Measurements from ENCODE around the gene LY6G5B. TPM values are rescaled to one million over a fixed set of nuclear protein-coding genes. Genes with fewer than 3 reads are reported as not detected.

The LY6G5B gene
- total RNA-seq, 1 donor from 2014 or later, result 22.0 TPM

DNA sequence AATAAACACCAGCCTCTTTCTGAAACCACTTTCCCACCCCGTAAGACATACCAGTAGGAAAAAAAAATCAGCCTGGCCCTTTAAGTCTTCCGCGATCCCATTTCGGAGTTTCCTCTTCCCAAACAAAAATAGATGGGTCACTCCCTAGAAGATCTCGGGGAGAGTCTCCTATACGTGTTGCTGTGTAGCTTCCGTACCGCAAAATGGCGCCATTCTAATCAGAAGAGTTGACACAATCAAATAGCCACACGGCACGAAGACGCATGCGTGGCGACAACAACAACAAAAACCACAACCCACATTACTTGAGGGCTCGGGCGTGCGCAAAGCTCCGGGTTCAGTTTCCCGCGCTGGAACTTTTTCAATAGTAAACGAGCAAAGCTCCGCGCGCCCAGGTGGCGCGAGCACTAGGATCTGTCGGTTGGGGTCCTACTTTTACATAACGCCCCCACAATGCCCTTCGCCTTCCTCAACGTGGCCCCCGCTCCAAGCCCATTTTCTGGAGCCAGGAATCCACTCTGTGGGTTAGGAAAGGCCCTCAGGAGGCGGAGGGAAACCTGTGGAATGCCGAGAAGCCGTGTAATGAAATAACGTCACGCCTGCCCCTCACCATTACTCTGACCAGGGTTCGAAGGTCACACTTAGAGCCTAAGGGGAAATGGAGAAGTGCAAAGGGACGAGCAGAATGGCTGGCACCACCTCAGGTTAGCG lies 4.8 kb upstream of the LY6G5B start, which contains the start of gene GPANK1:
TSS of gene GPANK1 (minus strand) at position 208 of the 711 bp plus-strand sequence. CDS start 519 bp downstream, outside the sequence.
- H3K36me3 Mint-ChIP-seq, result peaks cover 18% of the 10 kb centered on the region
- no peak for DNase-seq (ENCODE audit: extremely low spot score, unreplicated experiment)
- TF ChIP-seq, protein P1, sequence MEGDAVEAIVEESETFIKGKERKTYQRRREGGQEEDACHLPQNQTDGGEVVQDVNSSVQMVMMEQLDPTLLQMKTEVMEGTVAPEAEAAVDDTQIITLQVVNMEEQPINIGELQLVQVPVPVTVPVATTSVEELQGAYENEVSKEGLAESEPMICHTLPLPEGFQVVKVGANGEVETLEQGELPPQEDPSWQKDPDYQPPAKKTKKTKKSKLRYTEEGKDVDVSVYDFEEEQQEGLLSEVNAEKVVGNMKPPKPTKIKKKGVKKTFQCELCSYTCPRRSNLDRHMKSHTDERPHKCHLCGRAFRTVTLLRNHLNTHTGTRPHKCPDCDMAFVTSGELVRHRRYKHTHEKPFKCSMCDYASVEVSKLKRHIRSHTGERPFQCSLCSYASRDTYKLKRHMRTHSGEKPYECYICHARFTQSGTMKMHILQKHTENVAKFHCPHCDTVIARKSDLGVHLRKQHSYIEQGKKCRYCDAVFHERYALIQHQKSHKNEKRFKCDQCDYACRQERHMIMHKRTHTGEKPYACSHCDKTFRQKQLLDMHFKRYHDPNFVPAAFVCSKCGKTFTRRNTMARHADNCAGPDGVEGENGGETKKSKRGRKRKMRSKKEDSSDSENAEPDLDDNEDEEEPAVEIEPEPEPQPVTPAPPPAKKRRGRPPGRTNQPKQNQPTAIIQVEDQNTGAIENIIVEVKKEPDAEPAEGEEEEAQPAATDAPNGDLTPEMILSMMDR (conservative IDR thresholded peaks at IDR 0.05), result no peak
- peak within 1 kb of the TSS; percentile 99 for H3K27ac Mint-ChIP-seq
- no peaks in the 10 kb centered on the region for H3K27me3 Mint-ChIP-seq
- peak within 1 kb of the TSS; percentile 99 for H3K4me3 Mint-ChIP-seq
- H3K4me1 Mint-ChIP-seq (ENCODE audit: unreplicated experiment), result peaks cover 49% of the 10 kb centered on the region
- H3K9me3 Mint-ChIP-seq, result no peaks in the 10 kb centered on the region

- H3K9me3 Mint-ChIP-seq, result no peaks in the 10 kb centered on the region
- H3K4me1 Mint-ChIP-seq (ENCODE audit: unreplicated experiment), result peaks cover 46% of the 10 kb centered on the region
- DNase-seq (ENCODE audit: extremely low spot score, unreplicated experiment), result peak; percentile 97
- H3K27me3 Mint-ChIP-seq, result no peaks in the 10 kb centered on the region
- H3K27ac Mint-ChIP-seq, result peak within 1 kb of the TSS; percentile 99
- H3K36me3 Mint-ChIP-seq, result peaks cover 23% of the 10 kb centered on the region
- TF ChIP-seq, protein P1 (conservative IDR thresholded peaks at IDR 0.05), result no peak
- peak within 1 kb of the TSS; percentile 99 for H3K4me3 Mint-ChIP-seq
Measured at GRCh38 chr6:31665501-31666336, 4.1 kb upstream of the LY6G5B start, which contains the start of gene CSNK2B. Gene CSNK2B, plus strand, starts transcription at chr6:31666080. Its CDS starts 752 bp downstream, at chr6:31666832.

DNA sequence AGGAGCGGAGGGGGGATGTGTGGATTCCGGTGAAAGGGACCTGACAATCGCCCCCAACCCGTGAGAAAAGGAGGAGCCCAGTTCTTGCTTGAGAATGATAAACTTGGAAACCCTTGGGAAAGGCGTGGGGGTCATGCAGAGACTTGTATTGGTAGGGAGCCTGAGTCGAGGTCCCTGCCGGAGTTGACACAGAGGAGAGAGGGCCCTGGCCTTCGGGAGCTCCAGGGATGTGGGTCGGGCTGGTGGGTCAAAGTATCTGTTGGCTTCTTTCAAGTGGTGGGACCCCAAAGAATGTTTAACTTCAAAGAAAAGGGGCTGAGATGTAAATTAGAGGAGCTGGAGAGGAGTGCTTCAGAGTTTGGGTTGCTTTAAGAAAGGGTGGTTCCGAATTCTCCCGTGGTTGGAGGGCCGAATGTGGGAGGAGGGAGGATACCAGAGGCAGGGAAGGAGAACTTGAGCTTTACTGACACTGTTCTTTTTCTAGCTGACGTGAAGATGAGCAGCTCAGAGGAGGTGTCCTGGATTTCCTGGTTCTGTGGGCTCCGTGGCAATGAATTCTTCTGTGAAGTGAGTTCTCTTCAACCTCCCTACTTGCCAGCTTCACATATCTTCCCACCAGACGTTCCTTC lies 3.3 kb upstream of the LY6G5B start:
- no peaks in the 10 kb centered on the region for H3K27me3 Mint-ChIP-seq
- H3K27ac Mint-ChIP-seq, result peak overlapping the region; percentile 99
- peaks cover 23% of the 10 kb centered on the region for H3K36me3 Mint-ChIP-seq
- peaks cover 39% of the 10 kb centered on the region for H3K4me1 Mint-ChIP-seq (ENCODE audit: unreplicated experiment)
- DNase-seq (ENCODE audit: extremely low spot score, unreplicated experiment), result no peak
- peak overlapping the region; percentile 99 for H3K4me3 Mint-ChIP-seq
- no peaks in the 10 kb centered on the region for H3K9me3 Mint-ChIP-seq
- TF ChIP-seq, protein P1 (conservative IDR thresholded peaks at IDR 0.05), result no peak

DNA sequence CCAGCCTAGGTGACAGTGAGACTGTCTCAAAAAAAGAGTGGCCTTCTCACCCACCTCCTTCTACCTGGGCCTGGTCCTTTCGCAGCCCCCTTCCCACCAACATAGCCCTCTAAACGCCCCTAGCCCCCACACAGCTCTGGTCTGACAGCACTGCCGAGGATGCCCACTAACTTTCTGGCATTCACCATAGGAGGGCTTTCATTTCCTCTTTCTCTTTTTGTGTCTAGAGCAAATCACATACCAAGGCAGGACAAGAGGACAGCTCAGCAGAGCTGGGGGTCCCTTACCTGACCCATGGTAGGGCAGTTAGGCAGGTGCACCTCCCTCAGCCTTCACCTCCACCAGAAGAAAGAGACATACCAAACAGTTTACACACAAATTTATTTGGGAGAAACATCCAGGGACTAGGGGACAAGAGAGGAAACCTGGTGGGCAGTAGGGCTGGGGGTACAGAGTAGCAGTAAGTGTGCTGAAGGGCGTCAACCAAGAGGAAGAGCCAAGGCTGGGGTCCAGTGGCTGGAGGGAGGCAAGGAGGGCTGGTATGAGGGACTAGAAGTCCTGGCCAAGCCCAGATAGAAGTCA lies 6.6 kb downstream of the LY6G5B start:
- no peaks in the 10 kb centered on the region for H3K9me3 Mint-ChIP-seq
- H3K27ac Mint-ChIP-seq, result no peak overlapping the region
- TF ChIP-seq, protein P1 (conservative IDR thresholded peaks at IDR 0.05), result no peak
- no peaks in the 10 kb centered on the region for H3K27me3 Mint-ChIP-seq
- DNase-seq (ENCODE audit: extremely low spot score, unreplicated experiment), result no peak
- peaks cover 3% of the 10 kb centered on the region for H3K36me3 Mint-ChIP-seq
- peaks cover 9% of the 10 kb centered on the region for H3K4me1 Mint-ChIP-seq (ENCODE audit: unreplicated experiment)
- no peak overlapping the region for H3K4me3 Mint-ChIP-seq

GRCh38 chr6:31676904-31677303 lies 7.1 kb downstream of the LY6G5B start:
- Mint-ChIP-seq H3K27me3 (no peaks in the 10 kb centered on the region), H3K36me3 (peaks cover 3% of the 10 kb centered on the region), H3K4me3 (no peak overlapping the region)

More at GRCh38 chr6:31676904-31677303, 7.1 kb downstream of the LY6G5B start:
- no peak for DNase-seq (ENCODE audit: extremely low spot score, unreplicated experiment)
- no peak overlapping the region for H3K27ac Mint-ChIP-seq
- TF ChIP-seq, protein P1 (conservative IDR thresholded peaks at IDR 0.05), result no peak
- H3K4me1 Mint-ChIP-seq (ENCODE audit: unreplicated experiment), result peaks cover 13% of the 10 kb centered on the region
- no peaks in the 10 kb centered on the region for H3K9me3 Mint-ChIP-seq

Measured in type B pancreatic cell (in vitro differentiated cells).